GM06990 (cell line): ENCODE measurements around the gene SLC2A4RG.

ENCODE experiments used
- DNase-seq: peaks from one replicate; pipeline ENCODE4 v3.0.0-alpha.2; 2011; ENCODE audit not compliant: insufficient read length; ENCODE audit errors: extremely low read depth
- H3K27me3 ChIP-seq: replicated peaks from 2 replicates; pipeline ENCODE4 v1.6.0; 2011; ENCODE audit warnings: low read length; ENCODE audit not compliant: control insufficient read depth, insufficient read depth
- H3K36me3 ChIP-seq: 2 replicates; pipeline ENCODE4 v1.5.1; 2011; ENCODE audit warnings: low read length; ENCODE audit not compliant: control insufficient read depth, insufficient read depth
- H3K4me3 ChIP-seq: replicated peaks from 2 replicates; pipeline ENCODE4 v1.5.1; 2011; ENCODE audit warnings: low read depth, mild to moderate bottlenecking, control low read depth, low read length
- TF ChIP-seq, protein P1 (sequence below): IDR thresholded peaks from 2 replicates; pipeline ENCODE4 v1.5.1; 2011; ENCODE audit warnings: low read length, control low read depth, mild to moderate bottlenecking, inconsistent platforms; ENCODE audit not compliant: insufficient read depth, poor library complexity, severe bottlenecking

Gene SLC2A4RG

DNA sequence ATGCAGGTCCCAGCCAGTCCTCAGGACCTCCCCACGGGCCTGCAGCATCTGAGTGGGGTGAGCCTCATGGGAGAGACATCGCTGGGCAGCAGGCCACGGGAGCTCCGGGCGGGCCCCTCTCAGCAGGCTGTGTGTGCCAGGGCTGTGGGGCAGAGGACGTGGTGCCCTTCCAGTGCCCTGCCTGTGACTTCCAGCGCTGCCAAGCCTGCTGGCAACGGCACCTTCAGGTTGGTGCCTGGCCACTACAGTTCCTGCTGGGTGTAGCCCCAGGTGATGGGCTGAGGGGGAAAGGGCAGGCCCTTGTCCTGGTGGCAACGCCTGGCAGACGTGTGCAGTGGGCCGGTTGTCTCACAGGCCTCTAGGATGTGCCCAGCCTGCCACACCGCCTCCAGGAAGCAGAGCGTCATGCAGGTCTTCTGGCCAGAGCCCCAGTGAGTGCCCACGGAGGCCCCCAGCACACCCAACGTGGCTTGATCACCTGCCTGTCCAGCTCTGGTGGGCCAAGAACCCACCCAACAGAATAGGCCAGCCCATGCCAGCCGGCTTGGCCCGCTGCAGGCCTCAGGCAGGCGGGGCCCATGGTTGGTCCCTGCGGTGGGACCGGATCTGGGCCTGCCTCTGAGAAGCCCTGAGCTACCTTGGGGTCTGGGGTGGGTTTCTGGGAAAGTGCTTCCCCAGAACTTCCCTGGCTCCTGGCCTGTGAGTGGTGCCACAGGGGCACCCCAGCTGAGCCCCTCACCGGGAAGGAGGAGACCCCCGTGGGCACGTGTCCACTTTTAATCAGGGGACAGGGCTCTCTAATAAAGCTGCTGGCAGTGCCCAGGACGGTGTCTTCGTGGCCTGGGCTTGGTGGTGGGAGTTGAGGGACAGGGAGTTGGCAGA is 43.9 kb upstream of the SLC2A4RG start:
- Histone ChIP-seq H3K4me3 (no peak overlapping the region), H3K36me3 (peaks cover 8% of the 10 kb centered on the region), H3K27me3 (no peaks in the 10 kb centered on the region)
- TF ChIP-seq, protein P1, sequence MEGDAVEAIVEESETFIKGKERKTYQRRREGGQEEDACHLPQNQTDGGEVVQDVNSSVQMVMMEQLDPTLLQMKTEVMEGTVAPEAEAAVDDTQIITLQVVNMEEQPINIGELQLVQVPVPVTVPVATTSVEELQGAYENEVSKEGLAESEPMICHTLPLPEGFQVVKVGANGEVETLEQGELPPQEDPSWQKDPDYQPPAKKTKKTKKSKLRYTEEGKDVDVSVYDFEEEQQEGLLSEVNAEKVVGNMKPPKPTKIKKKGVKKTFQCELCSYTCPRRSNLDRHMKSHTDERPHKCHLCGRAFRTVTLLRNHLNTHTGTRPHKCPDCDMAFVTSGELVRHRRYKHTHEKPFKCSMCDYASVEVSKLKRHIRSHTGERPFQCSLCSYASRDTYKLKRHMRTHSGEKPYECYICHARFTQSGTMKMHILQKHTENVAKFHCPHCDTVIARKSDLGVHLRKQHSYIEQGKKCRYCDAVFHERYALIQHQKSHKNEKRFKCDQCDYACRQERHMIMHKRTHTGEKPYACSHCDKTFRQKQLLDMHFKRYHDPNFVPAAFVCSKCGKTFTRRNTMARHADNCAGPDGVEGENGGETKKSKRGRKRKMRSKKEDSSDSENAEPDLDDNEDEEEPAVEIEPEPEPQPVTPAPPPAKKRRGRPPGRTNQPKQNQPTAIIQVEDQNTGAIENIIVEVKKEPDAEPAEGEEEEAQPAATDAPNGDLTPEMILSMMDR = no peak
- DNase-seq = no peak

DNA sequence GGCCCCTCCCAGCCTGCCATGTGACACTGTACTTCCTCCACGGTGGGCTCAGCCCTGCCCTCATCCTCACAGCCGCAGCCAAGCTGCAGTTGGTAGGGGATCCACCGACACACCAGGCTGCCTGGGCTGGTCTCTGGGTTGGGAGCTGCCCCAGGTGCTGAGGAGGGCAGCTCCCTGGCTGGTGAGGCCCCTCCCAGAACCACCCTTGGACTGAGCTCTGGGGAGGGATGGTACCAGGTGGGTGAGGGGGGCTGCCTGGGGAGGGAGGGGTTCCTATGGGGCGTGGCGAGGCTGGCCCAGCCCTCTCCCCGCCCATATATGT is 43.3 kb upstream of the SLC2A4RG start:
- TF ChIP-seq, protein P1 = no peak
- Histone ChIP-seq H3K4me3 (no peak overlapping the region), H3K36me3 (peaks cover 8% of the 10 kb centered on the region), H3K27me3 (no peaks in the 10 kb centered on the region)
- no peak for DNase-seq

DNA sequence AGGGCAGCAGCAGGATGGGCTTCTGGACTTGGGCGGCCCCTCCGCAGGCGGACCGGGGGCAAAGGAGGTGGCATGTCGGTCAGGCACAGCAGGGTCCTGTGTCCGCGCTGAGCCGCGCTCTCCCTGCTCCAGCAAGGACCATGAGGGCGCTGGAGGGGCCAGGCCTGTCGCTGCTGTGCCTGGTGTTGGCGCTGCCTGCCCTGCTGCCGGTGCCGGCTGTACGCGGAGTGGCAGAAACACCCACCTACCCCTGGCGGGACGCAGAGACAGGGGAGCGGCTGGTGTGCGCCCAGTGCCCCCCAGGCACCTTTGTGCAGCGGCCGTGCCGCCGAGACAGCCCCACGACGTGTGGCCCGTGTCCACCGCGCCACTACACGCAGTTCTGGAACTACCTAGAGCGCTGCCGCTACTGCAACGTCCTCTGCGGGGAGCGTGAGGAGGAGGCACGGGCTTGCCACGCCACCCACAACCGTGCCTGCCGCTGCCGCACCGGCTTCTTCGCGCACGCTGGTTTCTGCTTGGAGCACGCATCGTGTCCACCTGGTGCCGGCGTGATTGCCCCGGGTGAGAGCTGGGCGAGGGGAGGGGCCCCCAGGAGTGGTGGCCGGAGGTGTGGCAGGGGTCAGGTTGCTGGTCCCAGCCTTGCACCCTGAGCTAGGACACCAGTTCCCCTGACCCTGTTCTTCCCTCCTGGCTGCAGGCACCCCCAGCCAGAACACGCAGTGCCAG is 42.8 kb upstream of the SLC2A4RG start, which contains the start of gene TNFRSF6B:
Gene TNFRSF6B (plus strand): TSS at position 25 of the 729 bp plus-strand sequence. CDS start 116 bp downstream, at position 141.
- no peak for DNase-seq
- TF ChIP-seq, protein P1 = no peak
- Histone ChIP-seq H3K36me3 (peaks cover 8% of the 10 kb centered on the region), H3K27me3 (no peaks in the 10 kb centered on the region), H3K4me3 (no peak within 1 kb of the TSS)

DNA sequence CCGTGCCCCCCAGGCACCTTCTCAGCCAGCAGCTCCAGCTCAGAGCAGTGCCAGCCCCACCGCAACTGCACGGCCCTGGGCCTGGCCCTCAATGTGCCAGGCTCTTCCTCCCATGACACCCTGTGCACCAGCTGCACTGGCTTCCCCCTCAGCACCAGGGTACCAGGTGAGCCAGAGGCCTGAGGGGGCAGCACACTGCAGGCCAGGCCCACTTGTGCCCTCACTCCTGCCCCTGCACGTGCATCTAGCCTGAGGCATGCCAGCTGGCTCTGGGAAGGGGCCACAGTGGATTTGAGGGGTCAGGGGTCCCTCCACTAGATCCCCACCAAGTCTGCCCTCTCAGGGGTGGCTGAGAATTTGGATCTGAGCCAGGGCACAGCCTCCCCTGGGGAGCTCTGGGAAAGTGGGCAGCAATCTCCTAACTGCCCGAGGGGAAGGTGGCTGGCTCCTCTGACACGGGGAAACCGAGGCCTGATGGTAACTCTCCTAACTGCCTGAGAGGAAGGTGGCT is 42.2 kb upstream of the SLC2A4RG start:
- H3K4me3 ChIP-seq = no peak overlapping the region

DNA sequence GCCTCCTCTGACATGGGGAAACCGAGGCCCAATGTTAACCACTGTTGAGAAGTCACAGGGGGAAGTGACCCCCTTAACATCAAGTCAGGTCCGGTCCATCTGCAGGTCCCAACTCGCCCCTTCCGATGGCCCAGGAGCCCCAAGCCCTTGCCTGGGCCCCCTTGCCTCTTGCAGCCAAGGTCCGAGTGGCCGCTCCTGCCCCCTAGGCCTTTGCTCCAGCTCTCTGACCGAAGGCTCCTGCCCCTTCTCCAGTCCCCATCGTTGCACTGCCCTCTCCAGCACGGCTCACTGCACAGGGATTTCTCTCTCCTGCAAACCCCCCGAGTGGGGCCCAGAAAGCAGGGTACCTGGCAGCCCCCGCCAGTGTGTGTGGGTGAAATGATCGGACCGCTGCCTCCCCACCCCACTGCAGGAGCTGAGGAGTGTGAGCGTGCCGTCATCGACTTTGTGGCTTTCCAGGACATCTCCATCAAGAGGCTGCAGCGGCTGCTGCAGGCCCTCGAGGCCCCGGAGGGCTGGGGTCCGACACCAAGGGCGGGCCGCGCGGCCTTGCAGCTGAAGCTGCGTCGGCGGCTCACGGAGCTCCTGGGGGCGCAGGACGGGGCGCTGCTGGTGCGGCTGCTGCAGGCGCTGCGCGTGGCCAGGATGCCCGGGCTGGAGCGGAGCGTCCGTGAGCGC is 41.6 kb upstream of the SLC2A4RG start:
- no peak overlapping the region for H3K4me3 ChIP-seq
- TF ChIP-seq, protein P1 = no peak
- H3K36me3 ChIP-seq = peaks cover 14% of the 10 kb centered on the region
- no peaks in the 10 kb centered on the region for H3K27me3 ChIP-seq
- DNase-seq = no peak

More for the DNA sequence above, 42.2 kb upstream of the SLC2A4RG start:
- no peak for DNase-seq
- Histone ChIP-seq H3K36me3 (peaks cover 10% of the 10 kb centered on the region), H3K27me3 (no peaks in the 10 kb centered on the region)
- TF ChIP-seq, protein P1 = no peak
